Transverse colon (tissue), 4 donors: ENCODE measurements around the gene SDHD. TPM values are rescaled to one million over a fixed set of nuclear protein-coding genes. Genes with fewer than 3 reads are reported as not detected.

Experiments
- DNase-seq: peaks from one replicate; pipeline ENCODE4 v3.0.0-alpha.2; 2019
- H3K27ac ChIP-seq, 4 donors: fragments of 200-600 bp; sonication (generic); 2 replicates each; pipeline ENCODE4 v1.5.1; 2016 to 2018; ENCODE audit warnings: inconsistent platforms in 4 of 4
- H3K27me3 ChIP-seq: fragments of 200-600 bp; sonication (generic); 2 replicates; pipeline ENCODE4 v1.5.1; 2017; ENCODE audit warnings: inconsistent platforms
- H3K36me3 ChIP-seq, 4 donors: fragments of 200-600 bp; sonication (generic); 2 replicates each; pipeline ENCODE4 v1.5.1; 2017 to 2019; ENCODE audit warnings: inconsistent platforms in 4 of 4
- H3K4me1 ChIP-seq, 4 donors: fragments of 200-600 bp; sonication (generic); 2 replicates each; pipeline ENCODE4 v1.5.1; 2017 to 2020; ENCODE audit warnings: inconsistent platforms in 4 of 4
- H3K4me3 ChIP-seq, 4 donors: fragments of 200-600 bp; sonication (generic); 1 replicate in 1 of 4; 2 replicates in 3 of 4; pipeline versions ENCODE4 v1.5.1 to v1.6.1; 2017 to 2019; ENCODE audit warnings: inconsistent platforms in 4 of 4
- H3K9me3 ChIP-seq, 2 donors: fragments of 200-600 bp; sonication (generic); 2 replicates each; pipeline ENCODE4 v1.5.1; 2017 to 2019; ENCODE audit warnings: inconsistent platforms in 2 of 2
- EP300 ChIP-seq: sonication (generic); formaldehyde crosslinking; IDR thresholded peaks from one replicate; pipeline ENCODE4 v1.6.1; 2017; ENCODE audit warnings: antibody characterized with exemption, low read depth
- POLR2A ChIP-seq: fragments of 450-650 bp; IDR thresholded peaks from one replicate; pipeline ENCODE4 v1.6.1; 2016; ENCODE audit warnings: antibody characterized with exemption, mild to moderate bottlenecking, moderate library complexity
- POLR2AphosphoS5 ChIP-seq, 3 donors: sonication (generic); formaldehyde crosslinking; IDR thresholded peaks; one replicate each; pipeline ENCODE4 v1.6.1; 2016; ENCODE audit warnings: antibody characterized with exemption in 3 of 3
- WGBS, 2 donors: methylation state at CpG; one replicate each; pipeline ENCODE4 v1.1.5; 2018; ENCODE audit warnings: low coverage in 1 of 2; 5-methylcytosine and 5-hydroxymethylcytosine counted together
- in situ Hi-C, 4 donors: fragments of 200-750 bp; cut with MboI; loops; one replicate each; pipeline versions ENCODE4 v1.15.0 to v1.15.1; 2017; ENCODE audit warnings: low sequenced_read_pairs in 3 of 4, low pct_ligation_motif_present in 1 of 4, low pct_unique_long_range_greater_than_20kb in 1 of 4
- intact Hi-C: fragments of 100-400 bp; cut with DNase I; formaldehyde crosslinking; loops from one replicate; pipeline ENCODE4 v1.15.1; 2023; ENCODE audit warnings: low total_unique reads
- total RNA-seq, 4 donors: library from RNA; depleted of rRNA; stranded (reverse); fragments of >200 nt; gene quantifications; one replicate each; pipeline ENCODE4 v1.1.0, GENCODE V29; 2016
- TF ChIP-seq, protein P1 (sequence below), 5 experiments: fragments of 200-600 bp in 3 of 5; fragments of 450-650 bp in 2 of 5; sonication (generic) in 3 of 5; IDR thresholded peaks; 1 replicate in 2 of 5; 2 replicates in 3 of 5; pipeline ENCODE4 v1.5.1; 2016 to 2017; ENCODE audit warnings: antibody characterized with exemption in 5 of 5, inconsistent platforms in 3 of 5, mild to moderate bottlenecking in 2 of 5, moderate library complexity in 1 of 5

SDHD gene
- total RNA-seq, 4 donors from 2014 or later: 30.3 to 268 (median 145) TPM

DNA sequence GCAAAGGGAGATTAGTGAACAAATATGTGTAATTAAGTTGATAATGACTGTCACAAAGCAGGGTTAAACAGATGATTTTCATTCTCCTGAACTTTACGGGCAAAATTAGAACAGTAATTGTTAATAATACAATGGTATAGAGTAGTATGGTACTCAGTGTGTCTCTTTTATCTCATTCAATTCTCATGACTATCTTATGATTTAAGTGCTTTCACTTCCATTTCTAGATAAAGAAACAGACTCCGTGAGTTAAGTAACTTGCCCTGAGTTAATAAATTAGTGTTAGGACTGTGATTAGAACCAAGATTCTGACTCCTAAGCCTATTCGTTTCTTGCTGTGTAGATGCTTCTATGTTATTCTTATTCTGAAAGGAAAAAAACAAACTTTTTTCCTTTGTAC lies 34.9 kb upstream of the SDHD start:
- TF ChIP-seq, protein P1, sequence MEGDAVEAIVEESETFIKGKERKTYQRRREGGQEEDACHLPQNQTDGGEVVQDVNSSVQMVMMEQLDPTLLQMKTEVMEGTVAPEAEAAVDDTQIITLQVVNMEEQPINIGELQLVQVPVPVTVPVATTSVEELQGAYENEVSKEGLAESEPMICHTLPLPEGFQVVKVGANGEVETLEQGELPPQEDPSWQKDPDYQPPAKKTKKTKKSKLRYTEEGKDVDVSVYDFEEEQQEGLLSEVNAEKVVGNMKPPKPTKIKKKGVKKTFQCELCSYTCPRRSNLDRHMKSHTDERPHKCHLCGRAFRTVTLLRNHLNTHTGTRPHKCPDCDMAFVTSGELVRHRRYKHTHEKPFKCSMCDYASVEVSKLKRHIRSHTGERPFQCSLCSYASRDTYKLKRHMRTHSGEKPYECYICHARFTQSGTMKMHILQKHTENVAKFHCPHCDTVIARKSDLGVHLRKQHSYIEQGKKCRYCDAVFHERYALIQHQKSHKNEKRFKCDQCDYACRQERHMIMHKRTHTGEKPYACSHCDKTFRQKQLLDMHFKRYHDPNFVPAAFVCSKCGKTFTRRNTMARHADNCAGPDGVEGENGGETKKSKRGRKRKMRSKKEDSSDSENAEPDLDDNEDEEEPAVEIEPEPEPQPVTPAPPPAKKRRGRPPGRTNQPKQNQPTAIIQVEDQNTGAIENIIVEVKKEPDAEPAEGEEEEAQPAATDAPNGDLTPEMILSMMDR (IDR thresholded peaks at IDR 0.05): no peak
- no peak for TF ChIP-seq EP300
- TF ChIP-seq POLR2A: no peak
- TF ChIP-seq POLR2AphosphoS5 (IDR thresholded peaks at IDR 0.05): no peak
- WGBS, 2 donors: 82 to 86% methylated on average over 3 of the region's 3 CpGs
- H3K27me3 ChIP-seq: no peaks in the 10 kb centered on the region
- peaks cover 0 to 5% (median 0%) of the 10 kb centered on the region in 4 donors for H3K4me1 ChIP-seq
- peaks cover 0 to 55% (median 19%) of the 10 kb centered on the region in 4 donors for H3K36me3 ChIP-seq
- H3K4me3 ChIP-seq: no peak overlapping the region
- H3K9me3 ChIP-seq: no peaks in the 10 kb centered on the region
- in situ Hi-C loops: no loop called here
- DNase-seq: no peak
- no peak overlapping the region for H3K27ac ChIP-seq
- intact Hi-C loops: no loop called here

- Histone ChIP-seq H3K4me3 (no peak overlapping the region), H3K27me3 (no peaks in the 10 kb centered on the region), H3K27ac (no peak overlapping the region), H3K36me3 (peaks cover 0 to 47% (median 20%) of the 10 kb centered on the region in 4 donors), H3K9me3 (no peaks in the 10 kb centered on the region), H3K4me1 (no peaks in the 10 kb centered on the region)
- 78 to 85% methylated on average over 3 to 4 of the region's 4 CpGs for WGBS, 2 donors
- intact Hi-C loops: no loop called here
- in situ Hi-C loops: no loop called here
- no peak for DNase-seq
- TF ChIP-seq EP300 (no peak), POLR2AphosphoS5 (IDR thresholded peaks at IDR 0.05) (no peak), POLR2A (no peak)
- TF ChIP-seq, protein P1 (IDR thresholded peaks at IDR 0.05): no peak
Observed at GRCh38 chr11:112057170-112057569, 29.5 kb upstream of the SDHD start.

DNA sequence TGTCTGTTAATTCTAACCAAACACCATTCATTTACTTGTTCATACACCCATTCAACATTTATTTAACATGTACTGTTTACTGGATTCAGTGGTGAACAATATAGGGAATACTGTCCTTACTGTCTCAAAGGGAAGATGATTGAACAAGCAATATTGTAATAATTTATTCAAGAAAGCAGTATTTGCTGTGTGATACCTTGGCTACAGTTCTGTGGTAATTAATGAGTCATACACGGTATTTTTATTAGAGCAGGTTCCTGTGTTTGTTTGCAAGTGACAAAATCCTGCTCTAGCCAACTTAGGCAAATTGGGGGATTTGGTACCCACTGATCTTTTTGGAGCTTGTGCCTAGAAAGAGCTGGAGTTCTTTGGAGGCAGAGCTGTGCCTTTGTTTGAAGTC lies 28.6 kb upstream of the SDHD start:
- no peak overlapping the region for H3K4me3 ChIP-seq
- WGBS, 2 donors: 30 to 50% methylated on average over 1 of the region's 1 CpG
- peaks cover 0 to 47% (median 20%) of the 10 kb centered on the region in 4 donors for H3K36me3 ChIP-seq
- TF ChIP-seq EP300 (no peak), POLR2AphosphoS5 (IDR thresholded peaks at IDR 0.05) (no peak), POLR2A (no peak)
- TF ChIP-seq, protein P1 (IDR thresholded peaks at IDR 0.05): no peak
- in situ Hi-C loops: no loop called here
- intact Hi-C loops: no loop called here
- H3K4me1 ChIP-seq: no peaks in the 10 kb centered on the region
- no peak overlapping the region for H3K27ac ChIP-seq
- H3K27me3 ChIP-seq: no peaks in the 10 kb centered on the region
- DNase-seq: no peak
- H3K9me3 ChIP-seq: no peaks in the 10 kb centered on the region

GRCh38 chr11:112062923-112063322 lies 23.8 kb upstream of the SDHD start:
- Histone ChIP-seq H3K36me3 (peaks cover 0 to 43% (median 14%) of the 10 kb centered on the region in 4 donors), H3K4me3 (no peak overlapping the region), H3K4me1 (no peaks in the 10 kb centered on the region), H3K9me3 (no peaks in the 10 kb centered on the region), H3K27ac (no peak overlapping the region), H3K27me3 (no peaks in the 10 kb centered on the region)
- TF ChIP-seq POLR2A (no peak), POLR2AphosphoS5 (IDR thresholded peaks at IDR 0.05) (no peak), EP300 (no peak)
- TF ChIP-seq, protein P1 (IDR thresholded peaks at IDR 0.05): no peak
- DNase-seq: no peak
- intact Hi-C loops (no loop called here), in situ Hi-C loops (no loop called here)
- WGBS, 2 donors: 66 to 67% methylated on average over 1 of the region's 1 CpG
